H9 (cell line): ENCODE data around the gene HTR5A. TPM values are rescaled to one million over a fixed set of nuclear protein-coding genes. Genes with fewer than 3 reads are reported as not detected.

ENCODE experiments used
- DNase-seq: peaks from one replicate; pipeline ENCODE4 v3.0.0-alpha.2; 2017
- H2AFZ ChIP-seq: one replicate; pipeline ENCODE4 v1.6.1; 2013; ENCODE audit warnings: mild to moderate bottlenecking, low read length, control low read depth, moderate library complexity
- H2AK5ac ChIP-seq: 2 replicates; pipeline ENCODE4 v1.6.1; 2013; ENCODE audit warnings: low read length, control low read depth, mixed read lengths; ENCODE audit not compliant: insufficient read length
- H2BK120ac ChIP-seq: one replicate; pipeline ENCODE4 v1.6.1; 2013; ENCODE audit warnings: low read depth, mild to moderate bottlenecking, low read length, control low read depth, inconsistent platforms; ENCODE audit not compliant: poor library complexity, severe bottlenecking
- H2BK12ac ChIP-seq: 2 replicates; pipeline ENCODE4 v1.6.1; 2013; ENCODE audit warnings: low read length, control low read depth, mixed read lengths, low read depth; ENCODE audit not compliant: insufficient read length
- H2BK15ac ChIP-seq: 2 replicates; pipeline ENCODE4 v1.6.1; 2013; ENCODE audit warnings: low read depth, low read length, control low read depth
- H2BK20ac ChIP-seq: one replicate; pipeline ENCODE4 v1.6.1; 2013; ENCODE audit warnings: low read depth, mild to moderate bottlenecking, low read length, control low read depth, inconsistent platforms; ENCODE audit not compliant: poor library complexity, severe bottlenecking
- H2BK5ac ChIP-seq: 2 replicates; pipeline ENCODE4 v1.6.1; 2013; ENCODE audit warnings: low read length, control low read depth, mixed read lengths; ENCODE audit not compliant: insufficient read length
- H3K14ac ChIP-seq: 2 replicates; pipeline ENCODE4 v1.6.1; 2013; ENCODE audit warnings: low read length, control low read depth; ENCODE audit not compliant: insufficient read depth
- H3K18ac ChIP-seq: 2 replicates; pipeline ENCODE4 v1.6.1; 2013; ENCODE audit warnings: low read depth, mild to moderate bottlenecking, mixed read lengths, low read length, control low read depth; ENCODE audit not compliant: insufficient read length
- H3K23ac ChIP-seq: 2 replicates; pipeline ENCODE4 v1.6.1; 2013; ENCODE audit warnings: low read length, control low read depth, mixed read lengths, low read depth; ENCODE audit not compliant: insufficient read length
- H3K23me2 ChIP-seq: 2 replicates; pipeline ENCODE4 v1.6.1; 2013; ENCODE audit warnings: low read depth, mild to moderate bottlenecking, mixed read lengths, low read length, control low read depth; ENCODE audit not compliant: insufficient read length, poor library complexity, severe bottlenecking
- H3K27ac ChIP-seq: 2 replicates; pipeline ENCODE4 v1.5.1; 2013; ENCODE audit warnings: low read length, control low read depth, mixed read lengths, low read depth; ENCODE audit not compliant: insufficient read length
- H3K27me3 ChIP-seq: 2 replicates; pipeline ENCODE4 v1.6.1; 2013; ENCODE audit warnings: low read length, control low read depth, inconsistent platforms; ENCODE audit not compliant: insufficient read depth
- H3K4ac ChIP-seq: 2 replicates; pipeline ENCODE4 v1.6.1; 2013; ENCODE audit warnings: low read depth, mild to moderate bottlenecking, control low read depth, inconsistent platforms, low read length, moderate library complexity
- H3K4me1 ChIP-seq: 2 replicates; pipeline ENCODE4 v1.6.1; 2013; ENCODE audit warnings: low read length, control low read depth, inconsistent platforms; ENCODE audit not compliant: insufficient read depth
- H3K4me2 ChIP-seq: 2 replicates; pipeline ENCODE4 v1.6.1; 2013; ENCODE audit warnings: low read length, control low read depth, mixed read lengths; ENCODE audit not compliant: insufficient read length, insufficient read depth
- H3K56ac ChIP-seq: 2 replicates; pipeline ENCODE4 v1.6.1; 2013; ENCODE audit warnings: low read depth, mild to moderate bottlenecking, mixed read lengths, low read length, control low read depth; ENCODE audit not compliant: insufficient read length
- H3K79me1 ChIP-seq: 2 replicates; pipeline ENCODE4 v1.6.1; 2013; ENCODE audit warnings: low read depth, mild to moderate bottlenecking, moderate library complexity, low read length, control low read depth, inconsistent platforms; ENCODE audit not compliant: insufficient read depth, poor library complexity, severe bottlenecking
- H3K79me2 ChIP-seq: 2 replicates; pipeline ENCODE4 v1.6.1; 2013; ENCODE audit warnings: low read length, control low read depth, inconsistent platforms; ENCODE audit not compliant: insufficient read depth
- H3K9ac ChIP-seq: 2 replicates; pipeline ENCODE4 v1.6.1; 2013; ENCODE audit warnings: low read length, control low read depth, mixed read lengths; ENCODE audit not compliant: insufficient read length; ENCODE audit errors: extremely low read depth
- H3K9me3 ChIP-seq: one replicate; pipeline ENCODE4 v1.6.1; 2013; ENCODE audit warnings: low read depth, low read length, inconsistent platforms; ENCODE audit not compliant: control insufficient read depth
- H3T11ph ChIP-seq: one replicate; pipeline ENCODE4 v1.6.1; 2013; ENCODE audit warnings: mild to moderate bottlenecking, low read length, control low read depth, inconsistent platforms
- H4K20me1 ChIP-seq: one replicate; pipeline ENCODE4 v1.6.1; 2013; ENCODE audit not compliant: control insufficient read depth, insufficient read length, insufficient read depth
- H4K5ac ChIP-seq: 2 replicates; pipeline ENCODE4 v1.6.1; 2013; ENCODE audit warnings: low read depth, mild to moderate bottlenecking, mixed read lengths, low read length, control low read depth; ENCODE audit not compliant: insufficient read length
- H4K8ac ChIP-seq: replicated peaks from 2 replicates; pipeline ENCODE4 v1.6.1; 2013; ENCODE audit warnings: low read length, control low read depth, mixed read lengths, low read depth; ENCODE audit not compliant: insufficient read length
- H4K91ac ChIP-seq: 2 replicates; pipeline ENCODE4 v1.6.1; 2013; ENCODE audit warnings: low read depth, mild to moderate bottlenecking, moderate library complexity, mixed read lengths, low read length, control low read depth; ENCODE audit not compliant: insufficient read length
- H3K27ac Mint-ChIP-seq, 3 experiments: 2 replicates in 2 of 3; 3 replicates in 1 of 3; pipeline ENCODE4 v1.8.0; 2020 to 2021; ENCODE audit warnings: mixed read lengths in 3 of 3, mild to moderate bottlenecking in 1 of 3, moderate library complexity in 1 of 3
- H3K27me3 Mint-ChIP-seq: 2 replicates; pipeline ENCODE4 v1.8.0; 2021; ENCODE audit warnings: low read depth, mild to moderate bottlenecking, moderate library complexity, mixed read lengths
- H3K36me3 Mint-ChIP-seq, 3 experiments: 2 replicates in 2 of 3; 3 replicates in 1 of 3; pipeline ENCODE4 v1.8.0; 2020 to 2021; ENCODE audit warnings: low read depth in 3 of 3, mixed read lengths in 3 of 3; ENCODE audit not compliant: insufficient read depth in 1 of 3
- H3K4me1 Mint-ChIP-seq, 2 experiments: 2 replicates each; pipeline ENCODE4 v1.8.0; 2020; ENCODE audit warnings: mixed read lengths in 2 of 2
- H3K4me3 Mint-ChIP-seq, 2 experiments: 2 replicates in 1 of 2; 3 replicates in 1 of 2; pipeline ENCODE4 v1.8.0; 2020 to 2021; ENCODE audit warnings: mild to moderate bottlenecking in 2 of 2, mixed read lengths in 2 of 2, moderate library complexity in 1 of 2
- H3K9me3 Mint-ChIP-seq, 2 experiments: 2 replicates in 1 of 2; 3 replicates in 1 of 2; pipeline ENCODE4 v1.8.0; 2020; ENCODE audit warnings: mild to moderate bottlenecking in 2 of 2, mixed read lengths in 2 of 2, moderate library complexity in 1 of 2
- CTCF ChIP-seq: fragments of 200-600 bp; sonication (generic); conservative IDR thresholded peaks from 3 replicates; pipeline ENCODE4 v1.8.0; 2021; ENCODE audit warnings: antibody characterized with exemption, mild to moderate bottlenecking
- WGBS: extraction: QIAGEN DNeasy Blood & Tissue Kit; methylation state at CpG from one replicate; pipeline ENCODE4 v1.1.7; 2013; ENCODE audit warnings: missing lambda C conversion rate, low lambda C conversion rate, mixed read lengths; ENCODE audit not compliant: insufficient read length; ENCODE audit errors: extremely low coverage; 5-methylcytosine and 5-hydroxymethylcytosine counted together
- total RNA-seq: library from RNA; stranded (reverse); gene quantifications from 2 replicates; pipeline ENCODE4 v1.2.1, GENCODE V29; 2021

HTR5A gene
- total RNA-seq, 1 experiment from 2014 or later = not detected

- Histone ChIP-seq H4K5ac (no peak overlapping the region), H3K23me2 (no peaks in the 10 kb centered on the region), H3K27ac (no peak overlapping the region), H4K91ac (no peak overlapping the region), H3K4ac (no peak overlapping the region), H3K23ac (no peak overlapping the region), H2BK120ac (no peak overlapping the region), H3K56ac (no peak overlapping the region), H3K18ac (no peak overlapping the region), H3T11ph (no peak overlapping the region), H3K14ac (no peak overlapping the region), H3K4me1 (no peaks in the 10 kb centered on the region), H3K79me1 (no peaks in the 10 kb centered on the region), H3K9me3 (no peaks in the 10 kb centered on the region), H2AK5ac (no peak overlapping the region), H4K20me1 (no peaks in the 10 kb centered on the region), H2BK5ac (no peak overlapping the region), H3K27me3 (no peaks in the 10 kb centered on the region), H2BK20ac (no peak overlapping the region), H3K79me2 (no peaks in the 10 kb centered on the region), H2AFZ (no peak overlapping the region), H2BK12ac (no peak overlapping the region), H2BK15ac (no peak overlapping the region), H4K8ac (no peak overlapping the region), H3K9ac (no peak overlapping the region), H3K4me2 (no peak overlapping the region)
- TF ChIP-seq CTCF = no peak
- Mint-ChIP-seq H3K27me3 (peaks cover 10% of the 10 kb centered on the region), H3K4me3 (no peak overlapping the region), H3K36me3 (peaks cover 0 to 18% (median 5%) of the 10 kb centered on the region in 3 experiments; a peak in 4 of 7 replicates), H3K4me1 (no peaks in the 10 kb centered on the region), H3K27ac (no peak overlapping the region), H3K9me3 (peaks cover 21 to 25% of the 10 kb centered on the region in 2 experiments; a peak in 4 of 5 replicates)
- no CpG with 5 or more reads among the region's 2 CpGs for WGBS
- DNase-seq = no peak
These were observed 23.5 kb downstream of the HTR5A start for GRCh38 chr7:155093596-155093995.
